ENCODE data around the gene MLLT1. TPM values are rescaled to one million over a fixed set of nuclear protein-coding genes. Genes with fewer than 3 reads are reported as not detected.

MLLT1 gene, protein sequence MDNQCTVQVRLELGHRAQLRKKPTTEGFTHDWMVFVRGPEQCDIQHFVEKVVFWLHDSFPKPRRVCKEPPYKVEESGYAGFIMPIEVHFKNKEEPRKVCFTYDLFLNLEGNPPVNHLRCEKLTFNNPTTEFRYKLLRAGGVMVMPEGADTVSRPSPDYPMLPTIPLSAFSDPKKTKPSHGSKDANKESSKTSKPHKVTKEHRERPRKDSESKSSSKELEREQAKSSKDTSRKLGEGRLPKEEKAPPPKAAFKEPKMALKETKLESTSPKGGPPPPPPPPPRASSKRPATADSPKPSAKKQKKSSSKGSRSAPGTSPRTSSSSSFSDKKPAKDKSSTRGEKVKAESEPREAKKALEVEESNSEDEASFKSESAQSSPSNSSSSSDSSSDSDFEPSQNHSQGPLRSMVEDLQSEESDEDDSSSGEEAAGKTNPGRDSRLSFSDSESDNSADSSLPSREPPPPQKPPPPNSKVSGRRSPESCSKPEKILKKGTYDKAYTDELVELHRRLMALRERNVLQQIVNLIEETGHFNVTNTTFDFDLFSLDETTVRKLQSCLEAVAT
- 12.7 to 25.2 TPM (median 21.3 TPM) in 5 replicates for total RNA-seq (2022; extraction: Qiagen RNA extraction; ENCODE audit: low read depth)

DNA sequence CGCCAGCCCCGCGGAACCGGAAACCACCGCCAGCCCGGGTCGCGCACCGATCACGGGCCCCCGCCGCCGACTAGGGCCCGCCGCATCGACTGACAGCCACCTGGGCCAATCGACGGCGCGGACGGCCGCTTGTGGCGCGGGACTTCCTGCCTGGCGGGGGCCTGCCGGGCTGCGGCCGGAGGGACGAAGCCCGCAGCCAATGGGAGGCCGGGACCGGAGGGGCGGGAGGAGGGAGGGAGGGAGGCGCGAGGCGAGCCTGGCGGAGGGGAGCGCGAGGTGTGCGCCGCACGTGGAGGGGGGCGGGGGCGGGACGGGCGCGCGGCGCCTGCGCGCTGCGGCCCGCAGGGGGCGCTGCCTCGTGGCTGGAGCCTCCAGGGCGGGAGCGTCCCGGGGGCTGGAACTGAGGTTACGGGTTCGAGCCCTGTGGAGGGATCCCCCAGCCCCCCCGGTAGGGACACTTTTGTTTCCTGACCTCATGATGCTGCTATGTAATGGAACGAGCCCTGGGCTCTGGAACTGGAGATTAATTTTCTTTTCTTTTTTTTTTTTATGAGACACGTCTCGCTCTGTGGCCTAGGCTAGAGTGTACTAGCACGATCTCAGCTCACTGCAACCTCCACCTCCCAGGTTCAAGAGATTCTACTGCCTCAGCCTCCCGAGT lies at the start of gene MLLT1:
TSS of gene MLLT1 (minus strand) at position 45 of the 661 bp plus-strand sequence. CDS start 191 bp downstream, outside the sequence.

Other genes with a start within 250 kb of the MLLT1 start
- gene RFX2, start 169.5 kb downstream of the MLLT1 start, total RNA-seq (2022; extraction: Qiagen RNA extraction; ENCODE audit: low read depth), result 5.1 to 9.5 TPM (median 6.2 TPM) in 5 replicates
- not detected in 5 replicates for gene ACSBG2, start 144.3 kb downstream of the MLLT1 start, total RNA-seq (2022; extraction: Qiagen RNA extraction; ENCODE audit: low read depth)
- gene ACER1, start 53.6 kb upstream of the MLLT1 start, total RNA-seq (2022; extraction: Qiagen RNA extraction; ENCODE audit: low read depth), result not detected in 5 replicates
- gene CLPP, start 81.6 kb upstream of the MLLT1 start, total RNA-seq (2022; extraction: Qiagen RNA extraction; ENCODE audit: low read depth), result 47.8 to 73.0 TPM (median 66.4 TPM) in 5 replicates
- gene ALKBH7, start 92.8 kb upstream of the MLLT1 start, total RNA-seq (2022; extraction: Qiagen RNA extraction; ENCODE audit: low read depth), result 19.7 to 34.9 TPM (median 32.6 TPM) in 5 replicates
- 0.41 to 1.1 TPM (median 0.88 TPM) in 5 replicates for gene PSPN, start 96.0 kb upstream of the MLLT1 start, total RNA-seq (2022; extraction: Qiagen RNA extraction; ENCODE audit: low read depth)
- 55.2 to 62.8 TPM (median 60.7 TPM) in 5 replicates for gene GTF2F1, start 113.2 kb upstream of the MLLT1 start, total RNA-seq (2022; extraction: Qiagen RNA extraction; ENCODE audit: low read depth)
- 204 to 240 TPM (median 217 TPM) in 5 replicates for gene KHSRP, start 144.8 kb upstream of the MLLT1 start, total RNA-seq (2022; extraction: Qiagen RNA extraction; ENCODE audit: low read depth)
- 0.13 to 0.20 TPM (median 0.16 TPM) in 4 of 5 replicates, not detected in the other for gene SLC25A41, start 153.8 kb upstream of the MLLT1 start, total RNA-seq (2022; extraction: Qiagen RNA extraction; ENCODE audit: low read depth)
- gene SLC25A23, start 179.8 kb upstream of the MLLT1 start, total RNA-seq (2022; extraction: Qiagen RNA extraction; ENCODE audit: low read depth), result 15.8 to 20.7 TPM (median 18.4 TPM) in 5 replicates
- 3.0 to 6.0 TPM (median 4.7 TPM) in 5 replicates for gene CRB3, start 184.3 kb upstream of the MLLT1 start, total RNA-seq (2022; extraction: Qiagen RNA extraction; ENCODE audit: low read depth)
- gene DENND1C, start 201.8 kb upstream of the MLLT1 start, total RNA-seq (2022; extraction: Qiagen RNA extraction; ENCODE audit: low read depth), result 0.16 to 0.56 TPM (median 0.24 TPM) in 5 replicates
- 5.2 to 6.6 TPM (median 5.9 TPM) in 5 replicates for gene TUBB4A, start 222.3 kb upstream of the MLLT1 start, total RNA-seq (2022; extraction: Qiagen RNA extraction; ENCODE audit: low read depth)

Measured in A549 treated with DMSO at 1 μM for 4 hours (cell line).